Sigmoid colon (tissue), 7 donors: ENCODE measurements around the gene ELAVL3. TPM values are rescaled to one million over a fixed set of nuclear protein-coding genes. Genes with fewer than 3 reads are reported as not detected.
A peak's percentile ranks its signal among the peaks of the same experiment; 100 is the strongest.

Source experiments
- DNase-seq: peaks from one replicate; pipeline ENCODE4 v3.0.0-alpha.2; 2019
- H3K27ac ChIP-seq, 4 donors: fragments of 200-600 bp; sonication (generic); one replicate each; pipeline ENCODE4 v1.5.1; 2016 to 2019; ENCODE audit warnings: mild to moderate bottlenecking in 1 of 4
- H3K27me3 ChIP-seq, 3 donors: fragments of 200-600 bp; sonication (generic); one replicate each; pipeline ENCODE4 v1.5.1; 2019; ENCODE audit warnings: mild to moderate bottlenecking in 1 of 3
- H3K36me3 ChIP-seq, 4 donors: fragments of 200-600 bp; sonication (generic); one replicate each; pipeline ENCODE4 v1.5.1; 2016 to 2019
- H3K4me1 ChIP-seq, 4 donors: fragments of 200-600 bp; sonication (generic); one replicate each; pipeline ENCODE4 v1.5.1; 2017 to 2019
- H3K4me3 ChIP-seq, 4 donors: fragments of 200-600 bp; sonication (generic); one replicate each; pipeline ENCODE4 v1.5.1; 2017 to 2019; ENCODE audit warnings: mild to moderate bottlenecking in 2 of 4, moderate library complexity in 1 of 4
- H3K9me3 ChIP-seq, 4 donors: fragments of 200-600 bp in 3 of 4; sonication (generic) in 3 of 4; one replicate each; pipeline versions ENCODE4 v1.5.1 to v1.6.1; 2013 to 2019
- EP300 ChIP-seq, 4 donors: sonication (generic); formaldehyde crosslinking; IDR thresholded peaks; one replicate each; pipeline ENCODE4 v1.6.1; 2017; ENCODE audit warnings: antibody characterized with exemption in 4 of 4
- POLR2A ChIP-seq, 2 donors: fragments of 450-650 bp; IDR thresholded peaks; one replicate each; pipeline ENCODE4 v1.6.1; 2016; ENCODE audit warnings: antibody characterized with exemption in 2 of 2, mild to moderate bottlenecking in 2 of 2, moderate library complexity in 2 of 2
- POLR2AphosphoS5 ChIP-seq, 4 donors: sonication (generic); formaldehyde crosslinking; IDR thresholded peaks; one replicate each; pipeline ENCODE4 v1.6.1; 2017; ENCODE audit warnings: antibody characterized with exemption in 4 of 4
- WGBS, 2 donors: extraction: QIAGEN DNeasy Blood & Tissue Kit; methylation state at CpG; one replicate each; pipeline ENCODE4 v1.1.7; 2013; 5-methylcytosine and 5-hydroxymethylcytosine counted together
- intact Hi-C: fragments of 100-400 bp; cut with DNase I; formaldehyde crosslinking; loops from one replicate; pipeline ENCODE4 v1.15.1; 2023
- polyA plus RNA-seq, 3 donors: library from polyadenylated mRNA; stranded (reverse); fragments of 200-250 nt; gene quantifications; one replicate each; pipeline ENCODE4 v1.2.3, GENCODE V29; 2013
- total RNA-seq, 4 donors: library from RNA; depleted of rRNA; stranded (reverse); fragments of >200 nt; gene quantifications; one replicate each; pipeline ENCODE4 v1.1.0, GENCODE V29; 2016
- TF ChIP-seq, protein P1 (sequence below), 4 experiments: fragments of 450-650 bp in 3 of 4; fragments of 200-600 bp in 1 of 4; IDR thresholded peaks; one replicate each; pipeline ENCODE4 v1.5.1; 2016 to 2019; ENCODE audit warnings: antibody characterized with exemption in 4 of 4, mild to moderate bottlenecking in 3 of 4, moderate library complexity in 2 of 4
- donor health status: healthy with polysubstance abuse.
- donor health status: Bipolar disorder and iron deficiency.
- donor health status: healthy.

ELAVL3 gene
- total and polyA plus RNA-seq, 7 donors = under 0.01 to 3.0 (median 0.85) TPM; not detected in 1

- no peak for TF ChIP-seq EP300 (IDR thresholded peaks at IDR 0.05)
- peak in 3 of 4 donors; percentile 62 to 67 (median 64) for TF ChIP-seq POLR2AphosphoS5 (IDR thresholded peaks at IDR 0.05)
- TF ChIP-seq POLR2A (IDR thresholded peaks at IDR 0.05) = peak in 1 of 2 donors; percentile 24
- intact Hi-C loops = loop anchor here (2.0 to 5.0 kb wide), 3 partner anchors 23 to 68 kb away; partner anchors contain the start of genes ECSIT, ELOF1, ODAD3 and PRKCSH
- peak; percentile 97 for DNase-seq
- Histone ChIP-seq H3K4me1 (peaks cover 0 to 20% (median 11%) of the 10 kb centered on the region in 4 donors), H3K36me3 (peaks cover 0 to 5% (median 0%) of the 10 kb centered on the region in 4 donors), H3K4me3 (peak within 1 kb of the TSS; percentile 82 to 98 (median 90)), H3K27me3 (no peaks in the 10 kb centered on the region), H3K27ac (peak within 1 kb of the TSS; percentile 92 to 98 (median 98)), H3K9me3 (no peaks in the 10 kb centered on the region)
- 0% methylated on average over 65 of the region's 65 CpGs for WGBS, 2 donors
Observed at GRCh38 chr19:11505504-11506100, 24.8 kb upstream of the ELAVL3 start, which contains the start of gene ZNF653. Gene ZNF653, minus strand, starts transcription at chr19:11505839. Its CDS starts 53 bp downstream, at chr19:11505786.

DNA sequence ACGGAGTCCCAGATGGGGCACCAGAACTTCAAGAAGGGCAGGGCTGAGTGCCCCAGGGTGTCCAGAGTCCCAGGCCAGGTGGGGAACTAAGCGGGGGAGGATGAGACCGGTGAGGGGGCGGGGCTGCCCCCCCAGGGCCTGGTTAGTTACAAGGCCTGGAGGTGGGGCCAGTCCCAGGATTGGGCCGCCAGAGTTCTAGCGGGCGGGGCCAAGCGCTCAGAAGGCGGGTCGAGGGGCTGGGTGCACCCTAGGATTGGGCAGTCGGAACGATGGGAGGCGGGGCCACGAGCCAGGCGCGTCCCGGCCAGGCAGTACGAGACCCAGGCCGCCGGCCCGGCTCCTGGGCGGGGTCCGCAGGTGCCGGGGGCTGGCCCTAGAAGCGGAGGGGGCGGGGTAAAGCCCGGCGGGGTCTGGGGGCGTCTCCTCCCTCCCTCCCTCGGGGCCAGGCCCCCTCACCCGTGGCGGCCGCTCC, 24.2 kb upstream of the ELAVL3 start:
- Histone ChIP-seq H3K27ac (peak overlapping the region; percentile 92 to 98 (median 98)), H3K36me3 (no peaks in the 10 kb centered on the region), H3K9me3 (no peaks in the 10 kb centered on the region), H3K4me1 (peaks cover 0 to 20% (median 11%) of the 10 kb centered on the region in 4 donors), H3K27me3 (no peaks in the 10 kb centered on the region), H3K4me3 (peak overlapping the region; percentile 82 to 98 (median 90))
- 0 to 1% methylated on average over 33 of the region's 33 CpGs for WGBS, 2 donors
- TF ChIP-seq, protein P1, sequence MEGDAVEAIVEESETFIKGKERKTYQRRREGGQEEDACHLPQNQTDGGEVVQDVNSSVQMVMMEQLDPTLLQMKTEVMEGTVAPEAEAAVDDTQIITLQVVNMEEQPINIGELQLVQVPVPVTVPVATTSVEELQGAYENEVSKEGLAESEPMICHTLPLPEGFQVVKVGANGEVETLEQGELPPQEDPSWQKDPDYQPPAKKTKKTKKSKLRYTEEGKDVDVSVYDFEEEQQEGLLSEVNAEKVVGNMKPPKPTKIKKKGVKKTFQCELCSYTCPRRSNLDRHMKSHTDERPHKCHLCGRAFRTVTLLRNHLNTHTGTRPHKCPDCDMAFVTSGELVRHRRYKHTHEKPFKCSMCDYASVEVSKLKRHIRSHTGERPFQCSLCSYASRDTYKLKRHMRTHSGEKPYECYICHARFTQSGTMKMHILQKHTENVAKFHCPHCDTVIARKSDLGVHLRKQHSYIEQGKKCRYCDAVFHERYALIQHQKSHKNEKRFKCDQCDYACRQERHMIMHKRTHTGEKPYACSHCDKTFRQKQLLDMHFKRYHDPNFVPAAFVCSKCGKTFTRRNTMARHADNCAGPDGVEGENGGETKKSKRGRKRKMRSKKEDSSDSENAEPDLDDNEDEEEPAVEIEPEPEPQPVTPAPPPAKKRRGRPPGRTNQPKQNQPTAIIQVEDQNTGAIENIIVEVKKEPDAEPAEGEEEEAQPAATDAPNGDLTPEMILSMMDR (IDR thresholded peaks at IDR 0.05) = no peak
- TF ChIP-seq EP300 (IDR thresholded peaks at IDR 0.05) (no peak), POLR2AphosphoS5 (IDR thresholded peaks at IDR 0.05) (peak; percentile 51 to 80 (median 70)), POLR2A (IDR thresholded peaks at IDR 0.05) (peak in 1 of 2 donors; percentile 11)
- peak; percentile 99 for DNase-seq
- intact Hi-C loops = loop anchor here (2.0 to 5.0 kb wide), 3 partner anchors 24 to 68 kb away; partner anchors contain the start of genes ECSIT, ELOF1, ODAD3 and PRKCSH

DNA sequence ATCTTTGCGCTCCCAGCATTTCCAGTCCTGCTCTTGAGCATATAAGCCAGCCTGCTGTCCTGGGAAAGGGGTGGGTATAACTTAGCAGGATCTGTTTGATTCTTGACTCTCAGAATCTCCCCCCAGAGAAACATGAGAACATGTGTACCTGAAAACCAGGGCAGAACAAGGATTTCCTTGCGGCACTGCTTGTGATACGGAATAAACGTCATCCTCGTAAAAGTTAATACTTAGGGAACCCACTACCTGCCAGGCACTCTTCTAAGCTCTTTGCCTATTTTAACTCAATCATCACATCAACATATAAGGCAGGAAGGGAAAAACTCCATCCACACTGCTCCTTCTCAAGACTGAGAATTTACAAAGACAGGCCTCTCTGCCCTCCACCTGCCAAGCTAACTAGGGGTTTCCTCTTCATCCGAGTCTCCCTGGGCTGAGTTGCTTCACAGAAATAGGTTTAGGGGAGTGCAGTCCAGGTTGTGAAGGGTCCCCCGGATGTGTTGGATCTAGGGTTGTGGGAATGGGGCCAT, 23.7 kb upstream of the ELAVL3 start:
- Histone ChIP-seq H3K36me3 (no peaks in the 10 kb centered on the region), H3K4me1 (peaks cover 0 to 20% (median 11%) of the 10 kb centered on the region in 4 donors), H3K27me3 (no peaks in the 10 kb centered on the region), H3K4me3 (peak overlapping the region in 3 of 4 donors; percentile 82 to 98 (median 94)), H3K9me3 (no peaks in the 10 kb centered on the region), H3K27ac (peak overlapping the region; percentile 92 to 98 (median 98))
- intact Hi-C loops = loop anchor here (2.0 to 5.0 kb wide), 3 partner anchors 24 to 67 kb away; partner anchors contain the start of genes ECSIT, ELOF1, ODAD3 and PRKCSH
- DNase-seq = no peak
- 41 to 45% methylated on average over 7 of the region's 7 CpGs for WGBS, 2 donors
- TF ChIP-seq POLR2AphosphoS5 (IDR thresholded peaks at IDR 0.05) (no peak), POLR2A (IDR thresholded peaks at IDR 0.05) (no peak), EP300 (IDR thresholded peaks at IDR 0.05) (no peak)
- TF ChIP-seq, protein P1 (IDR thresholded peaks at IDR 0.05) = no peak

DNA sequence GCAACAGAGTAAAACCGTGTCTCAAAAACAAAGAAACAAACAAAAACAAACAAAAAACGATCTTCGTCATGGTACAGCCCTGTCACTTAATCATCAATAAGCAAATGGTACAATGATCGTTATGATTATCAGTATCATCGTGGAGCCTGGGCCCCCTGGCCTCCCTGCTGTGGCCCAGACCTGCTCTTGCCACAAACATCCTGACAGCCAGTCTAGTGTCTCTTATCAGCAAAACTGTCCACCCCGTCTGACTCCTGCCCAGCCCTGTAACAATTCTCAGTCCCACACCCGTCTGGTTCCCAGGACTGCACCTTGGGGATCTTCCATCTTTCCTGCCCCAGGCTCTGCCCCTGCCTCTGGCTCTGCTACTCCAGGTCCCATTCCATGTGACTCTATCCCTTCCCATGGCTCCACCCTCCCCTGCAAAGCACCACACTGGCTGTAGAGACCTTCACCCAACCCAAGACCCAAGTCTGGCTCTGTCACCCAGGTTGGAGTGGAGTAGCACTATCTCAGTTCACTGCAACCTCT, 19.1 kb upstream of the ELAVL3 start:
- 68 to 81% methylated on average over 7 of the region's 7 CpGs for WGBS, 2 donors
- Histone ChIP-seq H3K9me3 (no peaks in the 10 kb centered on the region), H3K27me3 (no peaks in the 10 kb centered on the region), H3K4me1 (peaks cover 0 to 10% (median 7%) of the 10 kb centered on the region in 4 donors), H3K27ac (no peak overlapping the region), H3K4me3 (no peak overlapping the region), H3K36me3 (peaks cover 1 to 22% (median 14%) of the 10 kb centered on the region in 4 donors)
- no peak for TF ChIP-seq POLR2A (IDR thresholded peaks at IDR 0.05)
- no peak for TF ChIP-seq EP300 (IDR thresholded peaks at IDR 0.05)
- TF ChIP-seq, protein P1 (IDR thresholded peaks at IDR 0.05) = no peak
- TF ChIP-seq POLR2AphosphoS5 (IDR thresholded peaks at IDR 0.05) = no peak
- intact Hi-C loops = no loop called here
- DNase-seq = no peak
